Lung (tissue), 12 donors: ENCODE data around the gene CPNE8. TPM values are rescaled to one million over a fixed set of nuclear protein-coding genes. Genes with fewer than 3 reads are reported as not detected.

Experiments
- ATAC-seq: fragments of 200-7000 bp; cut with Tn5 transposase; one replicate; pipeline ENCODE4 v1.9.1; 2020; ENCODE audit warnings: moderate number of reproducible peaks; ENCODE audit not compliant: insufficient read depth, low FRiP score
- DNase-seq, 3 donors: peaks; one replicate each; pipeline ENCODE4 v3.0.0-alpha.2; 2013 to 2017
- H3K27ac ChIP-seq, 2 donors: one replicate each; pipeline ENCODE4 v1.5.1; 2013; ENCODE audit warnings: mild to moderate bottlenecking in 2 of 2, moderate library complexity in 2 of 2, control low read depth in 1 of 2, inconsistent platforms in 1 of 2, low read depth in 1 of 2, low read length in 1 of 2
- H3K27me3 ChIP-seq, 3 donors: one replicate each; pipeline ENCODE4 v1.5.1; 2013; ENCODE audit warnings: low read length in 2 of 3; ENCODE audit not compliant: control insufficient read depth in 3 of 3, insufficient read depth in 3 of 3
- H3K36me3 ChIP-seq, 4 donors: one replicate each; pipeline ENCODE4 v1.5.1; 2013; ENCODE audit warnings: low read length in 4 of 4, mild to moderate bottlenecking in 1 of 4, moderate library complexity in 1 of 4; ENCODE audit not compliant: control insufficient read depth in 4 of 4, insufficient read depth in 4 of 4
- H3K4me1 ChIP-seq, 5 donors: one replicate each; pipeline ENCODE4 v1.5.1; 2013; ENCODE audit warnings: low read length in 5 of 5, mild to moderate bottlenecking in 2 of 5, moderate library complexity in 1 of 5; ENCODE audit not compliant: control insufficient read depth in 5 of 5, insufficient read depth in 5 of 5
- H3K4me3 ChIP-seq: one replicate; pipeline ENCODE4 v1.5.1; 2013; ENCODE audit warnings: mild to moderate bottlenecking, control low read depth, moderate library complexity
- H3K9ac ChIP-seq, 2 donors: one replicate each; pipeline ENCODE4 v1.5.1; 2013; ENCODE audit warnings: low read length in 2 of 2, control low read depth in 1 of 2; ENCODE audit not compliant: insufficient read depth in 1 of 2
- H3K9me3 ChIP-seq, 4 donors: one replicate each; pipeline ENCODE4 v1.5.1; 2013; ENCODE audit warnings: low read length in 3 of 4, mild to moderate bottlenecking in 1 of 4, moderate library complexity in 1 of 4; ENCODE audit not compliant: control insufficient read depth in 4 of 4, insufficient read depth in 3 of 4
- WGBS, 2 donors: extraction: QIAGEN DNeasy Blood & Tissue Kit; methylation state at CpG; one replicate each; pipeline ENCODE4 v1.1.7; 2013; 5-methylcytosine and 5-hydroxymethylcytosine counted together
- polyA plus RNA-seq, 2 donors: library from polyadenylated mRNA; stranded (reverse); fragments of 200-250 nt; gene quantifications; one replicate each; pipeline ENCODE4 v1.2.1, GENCODE V29; 2013
- total RNA-seq, 2 donors: library from RNA; depleted of rRNA in 1 of 2; stranded (reverse); fragments of >200 nt in 1 of 2; gene quantifications; one replicate each; pipeline ENCODE4 v1.2.1, GENCODE V29; 2014 to 2021
- TF ChIP-seq, protein P1 (sequence below): IDR thresholded peaks from 2 replicates; pipeline ENCODE4 v1.5.1; 2012; ENCODE audit warnings: mild to moderate bottlenecking; ENCODE audit errors: control extremely low read depth, extremely low read depth
- donor health status: control.
- donor health status: control.
- donor health status: Bipolar disorder and iron deficiency.
- donor health status: healthy.
- donor health status: DM: yes; HTN: yes; CAD: no.

The CPNE8 gene
- total and polyA plus RNA-seq, 4 donors = 9.2 to 20.1 (median 15.3) TPM

DNA sequence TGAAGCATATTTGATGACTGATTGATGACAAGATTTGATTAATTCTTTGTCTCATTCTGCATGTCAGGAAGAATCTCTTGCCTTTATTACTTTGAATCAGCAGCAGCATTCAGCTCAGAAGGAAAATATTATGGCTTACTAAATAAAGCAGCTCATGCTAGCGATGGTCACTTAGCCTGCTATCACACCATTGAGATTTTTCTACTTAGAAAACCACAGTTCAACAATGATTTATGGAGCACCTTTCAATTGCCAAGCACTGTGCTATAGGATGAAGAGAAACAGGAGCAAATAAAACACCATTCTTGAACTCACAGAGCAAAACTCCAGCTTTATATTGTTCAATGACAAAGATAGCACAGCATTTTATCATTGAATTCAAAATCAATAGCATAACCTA is 197.7 kb downstream of the CPNE8 start:
- 86 to 87% methylated on average over 1 of the region's 1 CpG for whole genome bisulfite sequencing, 2 donors
- Histone ChIP-seq H3K9me3 (no peaks in the 10 kb centered on the region), H3K36me3 (no peaks in the 10 kb centered on the region), H3K4me1 (no peaks in the 10 kb centered on the region), H3K27me3 (no peaks in the 10 kb centered on the region), H3K27ac (no peak overlapping the region), H3K9ac (no peak overlapping the region), H3K4me3 (no peak overlapping the region)
- DNase-seq = no peak
- TF ChIP-seq, protein P1, sequence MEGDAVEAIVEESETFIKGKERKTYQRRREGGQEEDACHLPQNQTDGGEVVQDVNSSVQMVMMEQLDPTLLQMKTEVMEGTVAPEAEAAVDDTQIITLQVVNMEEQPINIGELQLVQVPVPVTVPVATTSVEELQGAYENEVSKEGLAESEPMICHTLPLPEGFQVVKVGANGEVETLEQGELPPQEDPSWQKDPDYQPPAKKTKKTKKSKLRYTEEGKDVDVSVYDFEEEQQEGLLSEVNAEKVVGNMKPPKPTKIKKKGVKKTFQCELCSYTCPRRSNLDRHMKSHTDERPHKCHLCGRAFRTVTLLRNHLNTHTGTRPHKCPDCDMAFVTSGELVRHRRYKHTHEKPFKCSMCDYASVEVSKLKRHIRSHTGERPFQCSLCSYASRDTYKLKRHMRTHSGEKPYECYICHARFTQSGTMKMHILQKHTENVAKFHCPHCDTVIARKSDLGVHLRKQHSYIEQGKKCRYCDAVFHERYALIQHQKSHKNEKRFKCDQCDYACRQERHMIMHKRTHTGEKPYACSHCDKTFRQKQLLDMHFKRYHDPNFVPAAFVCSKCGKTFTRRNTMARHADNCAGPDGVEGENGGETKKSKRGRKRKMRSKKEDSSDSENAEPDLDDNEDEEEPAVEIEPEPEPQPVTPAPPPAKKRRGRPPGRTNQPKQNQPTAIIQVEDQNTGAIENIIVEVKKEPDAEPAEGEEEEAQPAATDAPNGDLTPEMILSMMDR = no peak
- ATAC-seq = no peak

DNA sequence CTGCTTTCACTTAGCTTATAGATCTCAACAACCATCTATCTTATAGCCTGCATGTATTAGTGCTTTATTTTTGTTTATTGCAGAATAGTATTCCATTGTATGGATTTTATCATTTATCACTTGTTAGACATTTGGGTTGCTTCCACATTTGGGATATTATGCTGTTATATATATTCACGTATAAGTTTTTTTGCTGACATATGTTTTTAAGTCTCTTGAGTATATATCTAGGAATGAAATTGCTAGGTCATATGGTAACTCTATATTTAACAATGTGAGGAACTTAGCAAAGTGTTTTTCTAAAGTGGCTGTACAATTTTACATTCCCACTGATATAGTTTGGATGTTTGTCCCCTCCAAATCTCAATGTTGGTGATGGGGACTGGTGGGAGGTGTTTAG is 208.1 kb downstream of the CPNE8 start:
- TF ChIP-seq, protein P1 = no peak
- no peak overlapping the region for H3K9ac ChIP-seq
- no peak for ATAC-seq
- H3K4me1 ChIP-seq = no peaks in the 10 kb centered on the region
- 98% methylated on average over 1 of the region's 1 CpG for WGBS, 2 donors
- no peaks in the 10 kb centered on the region for H3K27me3 ChIP-seq
- H3K4me3 ChIP-seq = no peak overlapping the region
- peaks cover 0 to 2% (median 0%) of the 10 kb centered on the region in 4 donors for H3K9me3 ChIP-seq
- no peak overlapping the region for H3K27ac ChIP-seq
- no peak for DNase-seq
- peaks cover 0 to 5% (median 0%) of the 10 kb centered on the region in 4 donors for H3K36me3 ChIP-seq

DNA sequence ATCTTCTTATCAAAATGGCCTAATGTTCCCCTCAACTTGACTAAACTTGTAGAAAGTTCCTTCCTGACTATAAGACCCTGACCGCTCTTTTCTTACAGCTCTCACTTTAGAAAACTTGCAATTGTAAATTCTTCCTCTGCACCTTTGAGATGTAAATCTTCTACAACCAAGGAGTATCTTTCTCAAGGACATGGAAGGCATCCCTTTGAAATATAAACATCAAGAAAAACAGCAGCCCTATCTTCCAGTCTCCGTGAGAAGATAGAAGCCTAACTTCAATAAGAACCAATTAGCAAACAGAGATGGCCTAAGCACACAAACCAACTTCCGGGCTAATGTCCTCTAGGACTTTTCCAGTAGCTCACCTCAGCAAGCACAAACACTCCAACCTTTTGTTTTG is 210.3 kb downstream of the CPNE8 start:
- ATAC-seq = no peak
- TF ChIP-seq, protein P1 = no peak

DNA sequence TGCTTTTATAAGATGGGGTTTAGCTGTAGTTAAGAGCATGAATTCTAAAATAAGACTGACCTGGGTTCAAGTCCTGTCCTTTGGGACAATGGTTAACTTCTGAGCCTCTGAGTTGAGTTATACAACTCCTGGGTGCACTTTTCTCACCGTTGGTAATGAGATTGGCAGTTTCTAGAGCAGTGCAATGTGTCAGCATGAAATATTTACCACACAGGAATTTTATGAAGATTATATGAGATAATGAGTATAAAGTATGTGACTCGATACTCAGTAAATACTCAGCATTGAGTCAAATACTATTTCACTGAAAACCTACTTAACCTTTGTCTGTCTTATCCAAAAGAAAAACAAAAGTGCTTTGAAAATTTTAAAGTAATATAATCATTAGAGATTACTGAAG is 214.2 kb downstream of the CPNE8 start:
- Histone ChIP-seq H3K36me3 (peaks cover 0 to 10% (median 0%) of the 10 kb centered on the region in 4 donors), H3K9me3 (peaks cover 0 to 4% (median 1%) of the 10 kb centered on the region in 4 donors), H3K4me1 (no peaks in the 10 kb centered on the region), H3K27me3 (no peaks in the 10 kb centered on the region), H3K4me3 (no peak overlapping the region), H3K27ac (no peak overlapping the region), H3K9ac (no peak overlapping the region)
- WGBS, 2 donors = 48 to 81% methylated on average over 2 of the region's 2 CpGs
- DNase-seq (no peak), ATAC-seq (no peak)
- TF ChIP-seq, protein P1 = no peak

More for the DNA sequence above, 210.3 kb downstream of the CPNE8 start:
- WGBS, 2 donors = 88% methylated on average over 3 of the region's 3 CpGs
- Histone ChIP-seq H3K4me3 (no peak overlapping the region), H3K9me3 (no peaks in the 10 kb centered on the region), H3K27me3 (no peaks in the 10 kb centered on the region), H3K9ac (no peak overlapping the region), H3K27ac (no peak overlapping the region), H3K4me1 (no peaks in the 10 kb centered on the region), H3K36me3 (peaks cover 0 to 4% (median 0%) of the 10 kb centered on the region in 4 donors)
- DNase-seq = no peak
